Measurements from ENCODE around the gene SCMH1. TPM values are rescaled to one million over a fixed set of nuclear protein-coding genes. Genes with fewer than 3 reads are reported as not detected.
A peak's percentile ranks its signal among the peaks of the same experiment; 100 is the strongest.

The SCMH1 gene
- total RNA-seq, 1 donor from 2014 or later = 18.4 TPM

- H3K4me1 ChIP-seq (ENCODE audit: insufficient read depth, low read length) = peaks cover 47% of the 10 kb centered on the region
- no peak for DNase-seq (ENCODE audit: low read depth)
Measured at GRCh38 chr1:40980068-40980452, 262.0 kb downstream of the SCMH1 start.

DNA sequence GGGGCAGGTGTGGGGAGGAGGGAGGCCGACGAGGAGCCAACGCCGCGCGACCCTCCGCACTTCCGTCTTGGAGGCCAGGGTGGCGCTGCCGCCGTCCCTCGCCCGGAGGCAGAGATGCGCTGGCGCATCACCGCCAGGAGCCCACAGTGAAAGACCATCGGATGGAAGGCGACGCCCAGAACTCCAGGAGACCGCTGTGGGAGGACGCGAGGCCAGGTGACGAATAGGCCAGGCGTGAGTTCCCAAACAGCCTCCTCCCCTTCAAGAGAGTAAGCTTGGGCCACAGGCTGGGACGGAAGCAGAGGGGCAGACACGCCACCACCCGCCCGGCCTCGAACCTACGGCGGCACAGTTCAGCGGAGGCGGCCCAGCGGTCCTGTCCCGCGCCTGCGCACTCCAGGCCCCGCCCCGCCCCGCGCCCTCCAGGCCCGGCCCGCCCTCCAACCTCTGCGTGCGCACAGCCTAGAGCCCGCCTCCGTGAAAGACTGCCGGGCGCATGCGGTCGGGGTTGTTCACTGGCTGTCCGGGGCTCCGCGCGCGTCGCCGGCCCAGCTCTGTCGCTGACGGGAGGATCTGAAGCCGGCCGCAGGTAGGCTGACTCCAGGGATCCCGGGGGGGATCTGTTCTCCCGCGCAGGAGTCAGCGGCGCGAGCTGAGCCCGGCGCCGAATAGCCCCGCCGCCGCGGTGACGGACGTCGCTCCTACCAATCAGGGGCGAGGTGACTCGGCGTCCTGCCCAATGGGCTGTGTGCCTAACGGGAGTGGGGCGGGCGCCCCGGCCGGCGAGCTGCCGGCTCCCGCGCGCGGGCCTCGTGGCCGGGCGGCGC is 262.7 kb downstream of the SCMH1 start, which contains the start of gene CTPS1:
Gene CTPS1, plus strand, starts transcription at position 456 of the 827 bp plus-strand sequence. CDS start 3,595 bp downstream, outside the sequence.
- peaks cover 47% of the 10 kb centered on the region for H3K4me1 Mint-ChIP-seq (ENCODE audit: low read depth, unreplicated experiment)
- Histone ChIP-seq H3K4me3 (ENCODE audit: insufficient read depth, low read depth, low read length) (peak within 1 kb of the TSS; percentile 78), H3K79me2 (ENCODE audit: insufficient read depth, low read length) (peaks cover 46% of the 10 kb centered on the region), H3K4me2 (ENCODE audit: low read length) (peak within 1 kb of the TSS; percentile 97), H3K27ac (ENCODE audit: low read depth, low read length) (peak within 1 kb of the TSS; percentile 92), H3K36me3 (ENCODE audit: insufficient read depth, low read length) (peaks cover 4% of the 10 kb centered on the region), H3K4me1 (ENCODE audit: insufficient read depth, low read length) (peaks cover 43% of the 10 kb centered on the region), H3K27me3 (ENCODE audit: insufficient read depth, low read length) (no peaks in the 10 kb centered on the region), H3K9ac (ENCODE audit: low read length) (peak within 1 kb of the TSS; percentile 88), H2AFZ (ENCODE audit: low read depth, low read length) (peak within 1 kb of the TSS; percentile 98), H3K9me3 (ENCODE audit: insufficient read depth, low read depth, low read length) (no peaks in the 10 kb centered on the region), H4K20me1 (ENCODE audit: insufficient read depth, low read length) (peaks cover 40% of the 10 kb centered on the region)
- TF ChIP-seq, protein P1, sequence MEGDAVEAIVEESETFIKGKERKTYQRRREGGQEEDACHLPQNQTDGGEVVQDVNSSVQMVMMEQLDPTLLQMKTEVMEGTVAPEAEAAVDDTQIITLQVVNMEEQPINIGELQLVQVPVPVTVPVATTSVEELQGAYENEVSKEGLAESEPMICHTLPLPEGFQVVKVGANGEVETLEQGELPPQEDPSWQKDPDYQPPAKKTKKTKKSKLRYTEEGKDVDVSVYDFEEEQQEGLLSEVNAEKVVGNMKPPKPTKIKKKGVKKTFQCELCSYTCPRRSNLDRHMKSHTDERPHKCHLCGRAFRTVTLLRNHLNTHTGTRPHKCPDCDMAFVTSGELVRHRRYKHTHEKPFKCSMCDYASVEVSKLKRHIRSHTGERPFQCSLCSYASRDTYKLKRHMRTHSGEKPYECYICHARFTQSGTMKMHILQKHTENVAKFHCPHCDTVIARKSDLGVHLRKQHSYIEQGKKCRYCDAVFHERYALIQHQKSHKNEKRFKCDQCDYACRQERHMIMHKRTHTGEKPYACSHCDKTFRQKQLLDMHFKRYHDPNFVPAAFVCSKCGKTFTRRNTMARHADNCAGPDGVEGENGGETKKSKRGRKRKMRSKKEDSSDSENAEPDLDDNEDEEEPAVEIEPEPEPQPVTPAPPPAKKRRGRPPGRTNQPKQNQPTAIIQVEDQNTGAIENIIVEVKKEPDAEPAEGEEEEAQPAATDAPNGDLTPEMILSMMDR (IDR thresholded peaks at IDR 0.05; ENCODE audit: insufficient read depth, low read depth, low read length) = no peak
- no peak for TF ChIP-seq EZH2 (IDR thresholded peaks at IDR 0.05; ENCODE audit: insufficient read depth, low read length)
- H3K9me3 Mint-ChIP-seq (ENCODE audit: unreplicated experiment) = no peaks in the 10 kb centered on the region
- H3K36me3 Mint-ChIP-seq (ENCODE audit: low read depth, unreplicated experiment) = peaks cover 5% of the 10 kb centered on the region
- peak within 1 kb of the TSS; percentile 80 for H3K27ac Mint-ChIP-seq (ENCODE audit: unreplicated experiment)
- DNase-seq (ENCODE audit: low read depth) (peak; percentile 78), FAIRE-seq (no peak)
- H3K4me3 Mint-ChIP-seq (ENCODE audit: unreplicated experiment) = peak within 1 kb of the TSS; percentile 93
- H3K27me3 Mint-ChIP-seq (ENCODE audit: low read depth, unreplicated experiment) = no peaks in the 10 kb centered on the region

More at GRCh38 chr1:40980068-40980452, 262.0 kb downstream of the SCMH1 start:
- Histone ChIP-seq H3K27ac (ENCODE audit: low read depth, low read length) (peak overlapping the region; percentile 92), H3K4me3 (ENCODE audit: insufficient read depth, low read depth, low read length) (peak overlapping the region; percentile 78), H3K9me3 (ENCODE audit: insufficient read depth, low read depth, low read length) (no peaks in the 10 kb centered on the region), H4K20me1 (ENCODE audit: insufficient read depth, low read length) (peaks cover 46% of the 10 kb centered on the region), H3K27me3 (ENCODE audit: insufficient read depth, low read length) (no peaks in the 10 kb centered on the region), H2AFZ (ENCODE audit: low read depth, low read length) (no peak overlapping the region), H3K79me2 (ENCODE audit: insufficient read depth, low read length) (peaks cover 52% of the 10 kb centered on the region), H3K9ac (ENCODE audit: low read length) (peak overlapping the region; percentile 88), H3K4me2 (ENCODE audit: low read length) (peak overlapping the region; percentile 97), H3K36me3 (ENCODE audit: insufficient read depth, low read length) (peaks cover 10% of the 10 kb centered on the region)
- Mint-ChIP-seq H3K27me3 (ENCODE audit: low read depth, unreplicated experiment) (no peaks in the 10 kb centered on the region), H3K4me1 (ENCODE audit: low read depth, unreplicated experiment) (peaks cover 44% of the 10 kb centered on the region), H3K9me3 (ENCODE audit: unreplicated experiment) (no peaks in the 10 kb centered on the region), H3K36me3 (ENCODE audit: low read depth, unreplicated experiment) (peaks cover 5% of the 10 kb centered on the region), H3K27ac (ENCODE audit: unreplicated experiment) (peak overlapping the region; percentile 50), H3K4me3 (ENCODE audit: unreplicated experiment) (peak overlapping the region; percentile 93)
- TF ChIP-seq, protein P1 (IDR thresholded peaks at IDR 0.05; ENCODE audit: insufficient read depth, low read depth, low read length) = no peak
- no peak for TF ChIP-seq EZH2 (IDR thresholded peaks at IDR 0.05; ENCODE audit: insufficient read depth, low read length)
- no peak for FAIRE-seq

DNA sequence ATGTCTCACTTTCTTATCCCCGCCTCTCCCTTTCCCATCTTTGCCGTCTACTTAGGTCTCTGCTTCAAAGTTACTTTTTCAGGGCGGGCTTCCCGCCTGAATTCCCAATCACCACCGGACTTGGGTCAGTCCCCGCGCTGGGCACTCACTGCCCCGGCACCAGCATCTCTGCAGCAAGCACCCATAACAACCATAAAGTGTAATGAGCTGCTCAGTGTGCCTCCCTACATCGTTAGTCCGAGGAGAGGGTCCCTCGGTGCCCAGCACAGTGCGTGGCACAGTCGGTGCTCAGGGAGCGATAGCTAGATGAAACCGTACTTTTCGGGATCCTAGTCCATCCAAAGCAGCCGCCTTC is 263.2 kb downstream of the SCMH1 start:
- TF ChIP-seq, protein P1 (IDR thresholded peaks at IDR 0.05; ENCODE audit: insufficient read depth, low read depth, low read length) = no peak
- no peak for TF ChIP-seq EZH2 (IDR thresholded peaks at IDR 0.05; ENCODE audit: insufficient read depth, low read length)
- H3K36me3 Mint-ChIP-seq (ENCODE audit: low read depth, unreplicated experiment) = peaks cover 2% of the 10 kb centered on the region
- H3K27ac Mint-ChIP-seq (ENCODE audit: unreplicated experiment) = peak overlapping the region; percentile 80
- Histone ChIP-seq H3K27ac (ENCODE audit: low read depth, low read length) (peak overlapping the region; percentile 92), H4K20me1 (ENCODE audit: insufficient read depth, low read length) (peaks cover 34% of the 10 kb centered on the region), H2AFZ (ENCODE audit: low read depth, low read length) (peak overlapping the region; percentile 98), H3K36me3 (ENCODE audit: insufficient read depth, low read length) (peaks cover 2% of the 10 kb centered on the region), H3K4me2 (ENCODE audit: low read length) (peak overlapping the region; percentile 97), H3K27me3 (ENCODE audit: insufficient read depth, low read length) (no peaks in the 10 kb centered on the region), H3K79me2 (ENCODE audit: insufficient read depth, low read length) (peaks cover 40% of the 10 kb centered on the region), H3K4me1 (ENCODE audit: insufficient read depth, low read length) (peaks cover 38% of the 10 kb centered on the region), H3K4me3 (ENCODE audit: insufficient read depth, low read depth, low read length) (peak overlapping the region; percentile 78), H3K9ac (ENCODE audit: low read length) (peak overlapping the region; percentile 88), H3K9me3 (ENCODE audit: insufficient read depth, low read depth, low read length) (no peaks in the 10 kb centered on the region)
- no peak for DNase-seq (ENCODE audit: low read depth)
- H3K27me3 Mint-ChIP-seq (ENCODE audit: low read depth, unreplicated experiment) = no peaks in the 10 kb centered on the region
- H3K4me1 Mint-ChIP-seq (ENCODE audit: low read depth, unreplicated experiment) = peaks cover 46% of the 10 kb centered on the region
- no peaks in the 10 kb centered on the region for H3K9me3 Mint-ChIP-seq (ENCODE audit: unreplicated experiment)
- no peak for FAIRE-seq
- peak overlapping the region; percentile 80 for H3K4me3 Mint-ChIP-seq (ENCODE audit: unreplicated experiment)
